Muscle of back (tissue), 11 donors: Measurements from ENCODE around the gene PRKCB. TPM values are rescaled to one million over a fixed set of nuclear protein-coding genes. Genes with fewer than 3 reads are reported as not detected.

Experiments
- DNase-seq, 3 donors: peaks; one replicate each; pipeline versions ENCODE4 v3.0.0 to v3.0.0-alpha.2; 2013
- polyA plus RNA-seq, 10 donors: library from polyadenylated mRNA; unstranded; fragments of 120-200 nt; gene quantifications; one replicate each; pipeline ENCODE4 v1.2.1, GENCODE V29; 2013; ENCODE audit not compliant: insufficient read length in 10 of 10

PRKCB gene
- polyA plus RNA-seq, 10 donors, result 1.2 to 3.6 (median 1.7) TPM

- DNase-seq, result no peak
Observed at GRCh38 chr16:23836078-23836403, 258 bp downstream of the PRKCB start.

DNA sequence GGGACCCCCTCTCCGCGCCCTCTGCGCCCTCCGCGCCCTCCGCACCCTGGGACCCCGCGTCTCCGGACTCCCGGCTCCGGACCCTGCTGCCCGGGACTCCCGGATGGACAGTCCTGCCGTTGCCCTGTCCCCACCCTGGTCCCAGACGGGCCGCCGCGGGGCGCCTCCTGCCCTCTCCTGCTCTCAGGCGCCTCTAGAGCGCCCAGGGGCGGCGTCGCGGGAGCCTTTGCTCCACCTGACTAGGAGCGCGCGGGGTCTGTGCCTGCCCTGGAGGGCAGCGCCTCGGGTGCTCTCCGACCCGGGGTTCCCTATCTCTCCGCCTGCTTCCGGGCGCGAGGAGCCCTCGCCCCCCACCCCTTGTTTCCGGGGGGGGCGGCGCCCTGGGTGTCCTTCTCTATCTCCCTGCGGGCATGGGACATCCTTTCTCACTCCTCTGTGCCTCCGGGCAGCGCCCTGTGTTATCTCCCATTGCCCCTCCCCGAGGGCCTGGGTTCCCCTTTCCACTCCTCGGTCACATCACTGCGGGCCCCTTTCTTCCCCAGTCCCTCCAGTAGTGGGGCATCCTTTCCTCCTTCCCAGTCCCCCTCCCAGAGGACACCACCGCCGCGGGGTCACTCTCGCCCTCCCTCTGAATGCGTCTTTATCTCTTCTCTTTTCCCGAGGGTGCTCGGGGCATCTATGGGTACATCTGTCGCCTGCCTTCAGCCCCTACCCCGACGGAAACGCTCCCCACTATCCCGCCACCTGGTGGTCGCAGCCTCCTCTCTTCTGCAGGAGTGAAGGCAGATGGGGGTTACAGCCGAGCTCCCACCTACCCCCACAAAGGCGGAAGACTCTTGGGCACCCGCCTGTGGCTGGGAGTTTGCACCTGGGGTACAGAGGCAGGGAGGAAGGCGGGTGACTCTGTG, 875 bp downstream of the PRKCB start:
- peak in 1 of 3 donors; percentile 22 for DNase-seq

DNA sequence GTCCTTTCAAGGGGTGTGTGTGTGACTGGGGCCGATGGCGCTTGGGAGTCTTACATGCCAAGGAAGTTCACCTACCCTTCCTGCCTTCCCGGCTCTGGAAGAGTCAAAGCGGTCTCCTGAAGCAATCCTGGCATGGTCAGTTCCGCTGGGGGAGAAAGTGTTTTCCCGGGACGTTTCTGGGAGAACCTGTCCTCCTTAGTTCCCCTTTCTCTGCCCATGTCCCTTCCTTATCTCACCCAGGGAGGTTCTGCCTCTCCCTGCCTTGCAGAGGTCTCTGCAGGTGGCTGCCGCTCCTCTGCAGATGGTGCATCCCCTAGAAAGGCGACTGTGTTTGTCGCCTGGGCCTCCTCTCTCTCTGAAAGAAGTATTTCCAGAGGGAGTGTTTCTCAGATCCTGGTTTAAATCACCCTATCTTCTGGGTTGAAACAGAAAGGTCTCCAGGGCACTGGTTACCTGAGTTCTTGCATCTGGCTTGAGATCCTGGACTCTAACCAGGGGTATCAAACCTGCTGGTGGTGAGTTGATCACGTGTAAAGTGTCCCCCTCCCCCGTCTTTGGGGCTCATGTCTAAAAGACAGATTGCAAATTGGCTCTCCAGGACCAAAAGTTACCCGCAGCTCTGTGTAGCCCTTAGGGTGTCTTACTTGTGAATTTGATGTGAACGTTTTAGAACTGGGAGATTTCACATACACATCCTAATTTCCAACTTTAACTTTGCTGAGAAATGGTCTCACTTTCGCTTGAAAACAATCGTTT, 1.9 kb downstream of the PRKCB start:
- no peak for DNase-seq

GRCh38 chr16:23838485-23839142, 2.8 kb downstream of the PRKCB start:
- DNase-seq, result no peak

- no peak for DNase-seq
Observed at GRCh38 chr16:23840310-23840709, 4.5 kb downstream of the PRKCB start.

DNA sequence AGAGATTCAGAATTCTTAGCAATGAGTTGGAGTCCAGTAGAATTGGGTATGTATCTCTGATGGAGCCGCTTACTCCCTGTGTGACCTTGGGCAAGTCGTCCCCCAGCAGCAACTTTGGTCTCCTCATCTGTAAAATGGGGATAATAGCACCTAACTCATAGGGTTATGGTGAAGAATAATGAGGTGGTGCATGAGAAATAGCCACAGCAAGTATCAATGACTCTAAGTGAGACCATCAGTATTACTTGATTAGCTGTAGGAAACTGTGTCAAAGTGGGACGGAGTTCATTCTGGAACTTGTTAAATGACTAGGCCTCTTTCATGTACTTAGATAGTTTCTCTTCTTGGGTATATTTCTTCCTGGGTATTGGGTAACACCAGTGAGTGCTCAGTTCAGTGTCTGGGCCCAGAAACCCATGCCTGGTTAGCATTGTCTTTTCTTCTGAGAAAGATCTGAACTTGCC, 6.4 kb downstream of the PRKCB start:
- DNase-seq, result no peak

GRCh38 chr16:23843143-23843542, 7.4 kb downstream of the PRKCB start:
- no peak for DNase-seq

DNA sequence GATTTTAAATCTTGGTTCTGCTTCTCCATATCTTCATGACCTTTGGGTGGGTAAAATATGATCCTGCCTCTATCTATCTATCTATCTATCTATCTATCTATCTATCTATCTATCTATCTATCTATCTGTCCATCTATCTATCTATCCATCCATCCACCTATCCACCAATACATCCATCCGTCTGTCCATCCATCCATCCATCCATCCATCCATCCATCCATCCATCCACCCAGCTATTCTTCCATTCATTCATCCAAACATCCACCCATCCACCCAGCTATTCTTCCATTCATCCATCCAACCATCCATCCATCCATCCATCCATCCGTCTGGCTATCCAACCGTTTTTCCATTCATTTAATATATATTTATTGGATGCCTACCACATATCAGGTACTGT, 11.5 kb downstream of the PRKCB start:
- no peak for DNase-seq

GRCh38 chr16:23847948-23848347, 12.2 kb downstream of the PRKCB start:
- no peak for DNase-seq

DNA sequence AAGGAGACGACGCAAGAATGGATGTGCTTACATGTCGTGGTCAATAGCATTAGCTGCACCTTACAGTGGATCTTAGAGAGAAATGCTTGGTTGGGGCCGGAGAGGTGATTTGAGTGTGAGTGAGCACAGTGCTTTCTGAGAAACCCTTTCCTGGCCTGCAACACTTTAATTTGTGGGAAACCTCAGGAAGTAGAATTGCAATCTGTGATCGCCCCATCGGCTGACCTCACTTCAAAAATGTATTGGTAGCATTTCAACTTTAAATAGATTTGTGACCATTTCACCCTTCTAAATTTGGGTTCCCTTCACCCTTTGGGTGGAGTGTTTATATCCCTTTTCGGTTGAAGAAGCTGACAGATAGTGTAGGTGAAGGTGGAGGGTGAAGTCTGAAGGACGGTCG, 13.2 kb downstream of the PRKCB start:
- DNase-seq, result no peak

GRCh38 chr16:23852794-23853562, 17.2 kb downstream of the PRKCB start:
- DNase-seq, result no peak

GRCh38 chr16:23855010-23855409, 19.2 kb downstream of the PRKCB start:
- no peak for DNase-seq

GRCh38 chr16:23856251-23856709, 20.5 kb downstream of the PRKCB start:
- DNase-seq, result no peak

DNA sequence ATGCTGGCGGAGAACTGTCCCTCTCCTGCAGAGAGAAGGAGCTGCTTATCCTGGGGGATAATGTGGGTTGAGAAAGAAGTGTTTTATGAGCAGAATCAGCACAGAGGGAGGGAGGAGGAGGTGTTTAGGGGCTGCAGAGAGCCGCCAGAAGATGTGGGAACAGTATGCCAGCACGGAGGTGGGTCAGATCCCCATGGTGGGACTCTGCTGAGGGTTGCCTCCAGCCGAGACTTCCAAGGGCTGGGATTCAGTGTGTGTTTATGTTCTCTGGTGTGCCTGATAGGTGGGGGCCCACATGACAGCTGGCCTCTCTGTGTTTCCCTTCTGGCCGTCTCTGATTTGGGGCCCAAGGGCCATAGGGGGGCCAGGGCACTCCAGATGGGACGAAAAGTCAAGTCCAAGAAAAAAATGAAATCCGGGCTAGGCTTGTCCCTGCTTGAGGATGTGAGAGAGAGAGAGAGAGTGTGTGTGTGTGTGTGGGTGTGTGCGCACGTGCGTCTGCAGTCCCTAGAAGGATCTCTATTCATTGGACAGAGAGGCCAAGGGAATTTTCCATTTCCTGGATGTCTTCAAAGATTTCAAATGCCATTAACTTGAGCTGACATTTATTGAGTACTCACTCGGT, 21.6 kb downstream of the PRKCB start:
- peak in 1 of 3 donors; percentile 26 for DNase-seq

- DNase-seq, result no peak
Observed at GRCh38 chr16:23857881-23858269, 22.1 kb downstream of the PRKCB start.

DNA sequence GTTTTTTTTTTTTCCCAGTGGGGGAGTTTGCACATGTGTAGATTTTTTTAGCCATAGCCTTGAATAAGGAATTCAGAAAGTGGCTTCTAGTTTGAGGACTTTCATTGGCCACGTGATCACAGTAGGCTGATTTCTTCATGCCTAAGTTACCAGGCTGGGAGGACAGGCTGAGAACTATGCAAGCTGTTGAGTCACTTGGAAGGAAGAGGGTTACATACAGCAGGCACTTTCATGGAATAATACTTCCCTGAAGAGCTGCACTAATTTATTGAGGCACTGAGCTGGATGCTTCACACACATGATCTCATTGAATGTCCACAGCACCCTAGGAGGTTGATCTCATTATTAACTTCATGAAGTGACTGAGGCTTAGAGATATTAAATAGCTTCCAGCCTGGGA, 22.8 kb downstream of the PRKCB start:
- no peak for DNase-seq

GRCh38 chr16:23859713-23860269, 24.0 kb downstream of the PRKCB start:
- no peak for DNase-seq

GRCh38 chr16:23861874-23862273, 26.1 kb downstream of the PRKCB start:
- no peak for DNase-seq

- no peak for DNase-seq
Observed at GRCh38 chr16:23862556-23862955, 26.8 kb downstream of the PRKCB start.

GRCh38 chr16:23863511-23864422, 28.0 kb downstream of the PRKCB start:
- peak in 1 of 3 donors; percentile 27 for DNase-seq
